WERI-Rb-1 (cell line): ENCODE results near the gene ABL1.

Experiments
- DNase-seq: peaks from one replicate; pipeline ENCODE4 v3.0.0-alpha.2; 2020
- H3K27ac ChIP-seq: fragments of 250-450 bp; sonication (Bioruptor Pico); 2 replicates; pipeline ENCODE4 v1.5.1; 2020; ENCODE audit warnings: mild to moderate bottlenecking, moderate library complexity
- H3K27me3 ChIP-seq: fragments of 250-450 bp; sonication (Bioruptor Pico); 2 replicates; pipeline ENCODE4 v1.5.1; 2021; ENCODE audit warnings: mild to moderate bottlenecking, low read depth, moderate library complexity; ENCODE audit not compliant: insufficient read depth, severe bottlenecking
- H3K36me3 ChIP-seq: fragments of 250-450 bp; sonication (Bioruptor Pico); 2 replicates; pipeline ENCODE4 v1.5.1; 2020; ENCODE audit warnings: mild to moderate bottlenecking, moderate library complexity
- H3K4me3 ChIP-seq: 2 replicates; pipeline ENCODE4 v1.5.1; 2011; ENCODE audit warnings: low read depth, mild to moderate bottlenecking, control low read depth, low read length
- H3K9me3 ChIP-seq: fragments of 250-450 bp; sonication (Bioruptor Pico); 2 replicates; pipeline ENCODE4 v1.5.1; 2021; ENCODE audit warnings: mild to moderate bottlenecking, moderate library complexity; ENCODE audit not compliant: severe bottlenecking
- TF ChIP-seq, protein P1 (sequence below): IDR thresholded peaks from 2 replicates; pipeline ENCODE4 v1.5.1; 2011; ENCODE audit warnings: low read depth, mild to moderate bottlenecking, control low read depth, inconsistent platforms, low read length

The ABL1 gene

GRCh38 chr9:130912932-130913598, 78.0 kb downstream of the ABL1 start:
- Histone ChIP-seq H3K27ac (no peak overlapping the region), H3K27me3 (no peaks in the 10 kb centered on the region), H3K9me3 (no peaks in the 10 kb centered on the region), H3K4me3 (no peak overlapping the region), H3K36me3 (no peaks in the 10 kb centered on the region)
- TF ChIP-seq, protein P1, sequence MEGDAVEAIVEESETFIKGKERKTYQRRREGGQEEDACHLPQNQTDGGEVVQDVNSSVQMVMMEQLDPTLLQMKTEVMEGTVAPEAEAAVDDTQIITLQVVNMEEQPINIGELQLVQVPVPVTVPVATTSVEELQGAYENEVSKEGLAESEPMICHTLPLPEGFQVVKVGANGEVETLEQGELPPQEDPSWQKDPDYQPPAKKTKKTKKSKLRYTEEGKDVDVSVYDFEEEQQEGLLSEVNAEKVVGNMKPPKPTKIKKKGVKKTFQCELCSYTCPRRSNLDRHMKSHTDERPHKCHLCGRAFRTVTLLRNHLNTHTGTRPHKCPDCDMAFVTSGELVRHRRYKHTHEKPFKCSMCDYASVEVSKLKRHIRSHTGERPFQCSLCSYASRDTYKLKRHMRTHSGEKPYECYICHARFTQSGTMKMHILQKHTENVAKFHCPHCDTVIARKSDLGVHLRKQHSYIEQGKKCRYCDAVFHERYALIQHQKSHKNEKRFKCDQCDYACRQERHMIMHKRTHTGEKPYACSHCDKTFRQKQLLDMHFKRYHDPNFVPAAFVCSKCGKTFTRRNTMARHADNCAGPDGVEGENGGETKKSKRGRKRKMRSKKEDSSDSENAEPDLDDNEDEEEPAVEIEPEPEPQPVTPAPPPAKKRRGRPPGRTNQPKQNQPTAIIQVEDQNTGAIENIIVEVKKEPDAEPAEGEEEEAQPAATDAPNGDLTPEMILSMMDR = no peak
- DNase-seq = no peak

- no peak for DNase-seq
- no peak overlapping the region for H3K27ac ChIP-seq
- no peaks in the 10 kb centered on the region for H3K36me3 ChIP-seq
- TF ChIP-seq, protein P1 = no peak
- H3K4me3 ChIP-seq = no peak overlapping the region
- no peaks in the 10 kb centered on the region for H3K27me3 ChIP-seq
- no peaks in the 10 kb centered on the region for H3K9me3 ChIP-seq
Observed at GRCh38 chr9:130913599-130914416, 78.8 kb downstream of the ABL1 start.

DNA sequence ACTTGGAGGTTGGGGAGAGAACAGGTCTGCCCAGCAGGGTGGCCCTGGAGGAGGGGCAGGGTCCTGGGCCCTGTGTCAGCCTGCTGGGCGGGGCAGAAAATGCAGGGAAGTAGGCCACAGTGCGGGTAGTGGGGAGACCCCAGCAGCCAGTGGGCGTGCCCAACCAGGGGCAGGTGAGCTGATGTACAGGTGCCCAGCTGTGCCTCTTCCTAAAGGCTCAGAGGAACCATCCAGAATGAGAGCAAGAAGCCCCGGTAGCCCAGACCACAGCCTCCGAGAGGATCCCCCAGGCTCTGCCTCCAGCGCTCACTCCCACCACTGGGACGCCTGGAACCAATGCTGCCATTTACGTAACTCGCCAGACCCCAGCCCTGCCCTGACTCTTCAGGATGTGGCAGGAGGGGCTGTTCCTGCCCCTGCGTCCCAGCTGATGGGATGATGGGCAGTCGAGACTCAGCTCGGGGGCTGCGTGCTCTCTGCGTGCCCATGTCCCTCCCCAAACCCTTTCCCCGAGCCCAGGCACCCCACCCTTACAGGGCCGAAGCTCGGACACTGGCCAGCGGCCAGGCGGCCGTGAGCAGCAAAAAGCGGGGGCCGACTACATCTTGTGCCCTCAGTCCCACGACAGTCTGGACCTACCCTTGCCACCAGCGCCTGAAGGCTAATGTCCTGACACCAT, 79.5 kb downstream of the ABL1 start:
- H3K9me3 ChIP-seq = no peaks in the 10 kb centered on the region
- H3K27ac ChIP-seq = no peak overlapping the region
- no peak overlapping the region for H3K4me3 ChIP-seq
- no peaks in the 10 kb centered on the region for H3K27me3 ChIP-seq
- no peak for DNase-seq
- TF ChIP-seq, protein P1 = no peak
- no peaks in the 10 kb centered on the region for H3K36me3 ChIP-seq

DNA sequence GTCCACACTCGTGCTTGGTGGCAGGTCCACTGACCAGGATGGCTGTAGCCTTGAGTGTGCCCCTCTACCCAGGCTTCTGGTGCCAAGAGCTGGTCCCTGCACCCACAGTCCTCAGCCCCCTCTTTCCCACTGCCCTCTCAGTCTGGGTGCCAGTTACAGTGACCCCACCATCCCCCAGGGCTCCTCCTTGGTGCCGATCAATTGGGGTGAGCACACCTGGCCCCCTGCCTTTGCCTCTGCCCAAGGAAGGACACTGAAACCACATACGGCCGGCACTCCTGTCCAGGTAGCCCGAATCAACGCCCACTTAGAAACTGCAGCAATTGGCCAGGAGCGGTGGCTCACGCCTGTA, 80.0 kb downstream of the ABL1 start:
- Histone ChIP-seq H3K9me3 (no peaks in the 10 kb centered on the region), H3K27me3 (no peaks in the 10 kb centered on the region), H3K27ac (no peak overlapping the region), H3K4me3 (no peak overlapping the region), H3K36me3 (no peaks in the 10 kb centered on the region)
- no peak for DNase-seq
- TF ChIP-seq, protein P1 = no peak

- Histone ChIP-seq H3K27me3 (no peaks in the 10 kb centered on the region), H3K9me3 (no peaks in the 10 kb centered on the region), H3K27ac (no peak overlapping the region), H3K4me3 (no peak overlapping the region), H3K36me3 (no peaks in the 10 kb centered on the region)
- TF ChIP-seq, protein P1 = no peak
- no peak for DNase-seq
Observed at GRCh38 chr9:130917168-130917960, 82.3 kb downstream of the ABL1 start.
